ENCODE measurements around the gene CCDC182. TPM values are rescaled to one million over a fixed set of nuclear protein-coding genes. Genes with fewer than 3 reads are reported as not detected.

Gene CCDC182
- polyA plus RNA-seq (2013, experiment 1 of 2; ENCODE audit: insufficient read length): not detected
- not detected for polyA plus RNA-seq (2013, experiment 2 of 2; ENCODE audit: insufficient read length)

- DNase-seq: no peak
These were observed at the start of gene CCDC182 for GRCh38 chr17:57745242-57745641. Gene CCDC182, minus strand, starts transcription at chr17:57745299. Its CDS starts 27 bp downstream, at chr17:57745272.

DNA sequence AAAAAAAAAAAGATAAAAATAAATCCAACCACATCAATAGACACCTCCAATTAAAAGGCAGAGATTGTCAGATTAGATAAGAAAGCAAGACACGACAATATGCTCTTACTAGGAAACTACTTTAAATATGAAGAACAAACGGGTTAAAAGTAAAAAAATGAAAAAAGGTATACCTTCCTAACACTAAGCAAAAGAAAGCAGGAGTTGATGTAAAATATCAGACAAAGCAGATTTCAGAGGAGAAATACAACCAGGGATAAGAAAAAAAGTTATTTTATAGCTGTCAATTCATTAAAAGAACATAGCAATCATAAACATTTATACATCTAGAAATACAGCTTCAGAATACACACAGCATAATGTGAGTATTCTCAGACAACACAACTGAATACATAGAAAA is 49.7 kb upstream of the CCDC182 start:
- DNase-seq: no peak

- DNase-seq: no peak
These were observed 43.6 kb upstream of the CCDC182 start for GRCh38 chr17:57788725-57789124.

DNA sequence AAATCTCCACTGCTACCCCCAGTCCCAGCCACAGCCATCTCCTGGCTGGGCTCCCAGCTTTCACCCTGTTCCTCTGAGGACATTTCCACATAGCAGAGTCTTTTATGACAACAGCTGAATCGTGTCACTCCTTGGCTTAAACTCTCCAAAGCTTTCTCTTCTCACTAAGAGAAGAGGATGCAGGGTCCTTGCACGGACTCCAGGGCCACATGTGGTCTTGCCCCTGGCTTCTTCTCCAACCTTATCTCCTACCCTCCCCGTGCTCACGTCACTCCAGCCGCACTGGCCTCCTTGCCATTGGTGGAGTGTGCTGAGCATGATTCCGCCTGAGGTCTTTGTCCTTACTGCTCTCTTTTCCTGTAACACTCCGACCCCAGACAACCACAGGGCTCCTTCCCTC is 39.9 kb upstream of the CCDC182 start:
- no peak for DNase-seq

DNA sequence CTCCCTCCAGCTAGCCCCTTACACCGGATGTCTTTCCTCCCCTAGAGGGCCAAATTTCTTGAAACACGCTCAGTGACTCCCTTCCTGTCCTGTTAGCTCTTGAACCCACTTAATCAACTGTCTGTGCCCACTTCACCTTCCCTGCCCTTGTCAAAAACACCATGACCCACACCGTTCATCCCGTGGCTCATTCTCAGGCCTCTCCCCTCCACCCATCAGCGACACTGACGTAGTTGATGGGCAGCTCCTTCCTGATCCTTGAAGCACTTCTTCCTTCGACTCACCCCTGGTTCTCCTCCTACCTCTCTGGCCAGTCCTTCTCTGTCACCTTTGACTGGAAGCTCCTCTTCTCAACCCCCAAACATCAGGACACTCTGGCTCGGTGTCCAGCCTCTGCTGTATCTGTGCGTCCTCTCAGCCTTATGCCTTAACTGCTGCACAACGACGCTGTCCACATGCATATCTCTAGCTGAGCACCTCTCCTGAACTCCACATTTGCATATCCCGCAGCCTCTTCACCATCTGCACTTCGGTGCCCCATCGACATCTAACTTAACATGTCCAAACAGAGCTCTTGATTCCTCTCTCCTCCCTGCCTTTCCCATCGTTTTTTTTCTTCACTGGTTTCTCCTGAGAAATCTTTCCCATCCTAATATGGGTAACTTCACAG is 39.3 kb upstream of the CCDC182 start:
- no peak for DNase-seq

GRCh38 chr17:57783338-57783742 is 38.2 kb upstream of the CCDC182 start:
- DNase-seq: peak; percentile 52

- no peak for DNase-seq
These were observed 37.7 kb upstream of the CCDC182 start for GRCh38 chr17:57782647-57783337.

DNA sequence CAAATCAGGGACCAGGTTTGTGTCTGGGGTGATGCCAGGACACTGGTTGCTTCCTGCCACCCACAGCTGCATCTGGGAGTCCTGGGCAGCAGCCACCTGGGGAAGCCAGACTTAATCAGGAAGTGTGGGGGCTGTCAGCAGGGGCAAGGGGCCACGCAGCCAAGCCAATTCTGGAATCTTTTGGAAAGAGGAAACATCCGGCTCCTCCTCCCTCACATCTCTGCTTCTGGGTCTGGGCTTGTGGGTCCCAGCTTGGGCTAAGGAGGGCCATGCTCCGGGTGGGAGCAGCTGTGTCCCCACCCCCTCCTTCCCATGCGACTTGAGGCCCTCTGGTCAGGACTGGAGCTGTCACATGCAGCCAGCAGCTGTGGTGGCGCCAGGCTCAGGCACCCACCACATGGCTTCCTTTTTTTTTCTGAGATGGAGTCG is 37.0 kb upstream of the CCDC182 start:
- no peak for DNase-seq

GRCh38 chr17:57781386-57782061 is 36.4 kb upstream of the CCDC182 start:
- no peak for DNase-seq

- DNase-seq: no peak
These were observed 34.6 kb upstream of the CCDC182 start for GRCh38 chr17:57779706-57780105.

DNA sequence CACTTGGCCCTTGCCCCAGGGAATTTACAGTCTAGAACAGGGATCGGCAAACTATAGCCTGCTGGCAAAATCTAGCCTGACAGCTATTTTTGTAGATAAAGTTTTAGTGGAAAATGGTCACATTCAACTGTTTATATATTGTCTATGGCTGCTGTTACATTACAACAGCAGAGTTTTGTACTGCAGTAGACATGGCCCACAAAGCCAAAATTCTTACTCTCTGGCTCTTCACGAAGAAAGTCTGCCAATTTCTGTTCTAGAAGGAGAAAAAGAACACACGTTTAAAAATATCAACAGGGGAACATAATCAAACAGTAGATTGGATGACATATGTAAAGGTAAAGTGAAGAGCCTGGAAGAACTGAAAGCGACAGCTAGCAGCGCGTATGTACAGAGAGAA is 33.2 kb upstream of the CCDC182 start:
- DNase-seq: no peak

DNA sequence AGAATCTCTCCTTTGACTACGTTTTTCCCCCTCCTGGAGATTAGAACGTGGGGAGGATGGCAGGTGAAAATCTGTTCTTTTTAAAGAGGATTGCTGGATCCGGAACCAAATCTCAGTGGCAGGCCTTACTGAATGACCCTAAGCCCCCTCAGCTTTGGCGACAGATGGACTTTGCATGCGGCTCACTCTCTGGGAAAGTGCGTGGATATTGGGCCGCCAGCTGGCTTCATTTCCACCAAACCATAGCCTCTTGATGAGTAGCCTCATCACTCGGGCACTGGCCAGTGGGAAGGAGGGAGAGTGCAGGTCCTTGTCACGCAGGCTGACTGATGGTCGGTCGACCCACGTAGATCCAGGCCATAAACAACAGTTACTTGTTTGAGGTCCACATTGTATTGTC is 31.3 kb upstream of the CCDC182 start:
- no peak for DNase-seq

- no peak for DNase-seq
These were observed 29.8 kb upstream of the CCDC182 start for GRCh38 chr17:57774872-57775271.

GRCh38 chr17:57773557-57773956 is 28.5 kb upstream of the CCDC182 start:
- no peak for DNase-seq

- no peak for DNase-seq
These were observed 27.7 kb upstream of the CCDC182 start for GRCh38 chr17:57772774-57773173.

- no peak for DNase-seq
These were observed 22.5 kb upstream of the CCDC182 start for GRCh38 chr17:57767561-57767960.

DNA sequence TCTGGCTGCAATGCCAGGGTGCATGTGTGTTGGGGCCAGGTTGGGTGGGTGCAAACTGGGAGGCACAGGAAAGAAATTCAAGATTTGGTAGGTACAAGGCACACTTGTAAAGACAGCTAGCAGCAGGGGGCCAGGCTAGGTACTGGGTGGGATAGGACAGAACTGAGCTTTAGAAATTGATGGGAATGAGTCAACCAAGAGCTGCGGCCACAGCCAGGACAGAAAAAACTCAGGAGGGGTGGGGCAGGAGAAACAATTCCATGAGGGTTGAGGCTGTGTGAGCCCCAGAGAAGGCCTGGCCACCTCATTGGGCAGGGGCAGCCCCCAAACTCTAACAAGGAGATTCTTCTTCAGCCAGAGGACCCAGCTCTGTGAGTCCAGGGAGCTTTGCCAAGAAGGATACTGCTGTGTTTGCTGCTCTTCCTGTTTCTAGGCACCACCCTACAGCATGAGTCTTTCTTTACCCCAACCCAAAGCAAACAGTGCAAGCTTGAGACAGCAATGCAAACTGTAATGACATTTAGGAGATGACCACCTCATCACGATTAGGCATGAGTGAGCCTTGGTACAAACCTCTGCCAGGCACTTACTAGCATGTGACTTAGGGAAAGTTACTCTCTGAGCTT is 21.3 kb upstream of the CCDC182 start:
- no peak for DNase-seq

DNA sequence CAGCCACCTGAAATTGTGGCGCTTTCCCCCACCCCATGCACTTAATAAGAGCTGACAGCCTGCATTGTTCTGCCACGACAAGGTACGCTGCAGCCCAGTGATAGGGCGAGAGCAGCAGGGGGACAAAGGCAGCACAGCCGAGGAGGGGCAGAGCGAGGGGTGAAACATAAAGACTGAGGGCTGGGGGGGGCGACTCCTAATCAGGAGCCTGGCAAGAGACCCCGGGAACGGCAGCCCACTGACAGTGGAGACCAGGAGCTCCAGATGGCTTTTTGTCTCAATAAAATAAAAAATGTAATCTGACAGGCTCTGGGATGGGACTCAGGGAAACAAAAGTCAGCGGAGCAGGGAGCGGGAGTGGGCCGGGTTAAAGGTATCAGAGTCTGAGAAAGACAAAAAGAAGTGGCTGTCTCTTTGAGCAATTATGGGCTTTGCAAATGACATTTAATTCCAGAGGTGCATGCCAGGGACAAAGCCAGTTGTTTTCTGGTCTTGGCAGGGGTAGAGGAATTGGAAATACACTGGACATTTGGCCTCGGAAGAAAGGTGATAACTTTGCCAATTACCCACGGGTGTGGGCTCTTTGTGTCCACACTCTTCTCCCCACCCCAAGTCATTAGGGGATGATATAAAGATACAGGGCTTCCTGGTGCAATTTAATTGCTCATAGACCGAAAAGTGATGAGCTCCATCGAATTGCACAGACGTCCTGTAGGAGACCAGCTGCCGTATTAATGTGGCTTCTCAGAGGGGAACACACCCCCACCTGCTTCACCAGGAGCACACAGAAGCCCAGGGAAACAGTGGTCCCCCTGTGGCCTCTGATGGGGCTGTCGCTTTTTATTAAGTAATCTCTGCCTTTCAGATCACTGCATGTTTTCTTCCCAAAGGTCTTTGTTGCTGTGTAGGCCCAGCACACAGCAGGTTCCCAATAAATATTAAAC is 17.6 kb upstream of the CCDC182 start:
- no peak for DNase-seq

GRCh38 chr17:57761887-57762286 is 16.8 kb upstream of the CCDC182 start:
- DNase-seq: no peak

GRCh38 chr17:57760046-57760445 is 14.9 kb upstream of the CCDC182 start:
- no peak for DNase-seq

DNA sequence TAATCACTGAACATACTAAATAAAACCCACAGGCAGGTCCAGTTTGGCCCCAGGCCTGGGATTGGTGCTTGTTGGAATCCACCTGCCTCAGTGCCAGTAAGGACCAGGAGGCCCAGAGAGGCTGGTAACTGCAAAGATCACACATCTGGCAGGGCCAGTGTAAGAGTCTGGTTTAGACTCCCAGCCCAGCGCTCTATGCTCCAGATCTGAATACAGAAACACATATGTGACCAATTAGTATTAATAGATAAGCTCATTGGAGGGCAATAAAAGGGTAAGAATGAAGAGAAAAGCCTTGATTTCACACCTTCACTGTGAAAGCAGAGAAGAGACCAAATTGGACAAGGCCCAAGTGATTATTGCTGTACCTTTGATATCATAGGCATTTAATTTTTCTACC is 13.6 kb upstream of the CCDC182 start:
- DNase-seq: no peak

DNA sequence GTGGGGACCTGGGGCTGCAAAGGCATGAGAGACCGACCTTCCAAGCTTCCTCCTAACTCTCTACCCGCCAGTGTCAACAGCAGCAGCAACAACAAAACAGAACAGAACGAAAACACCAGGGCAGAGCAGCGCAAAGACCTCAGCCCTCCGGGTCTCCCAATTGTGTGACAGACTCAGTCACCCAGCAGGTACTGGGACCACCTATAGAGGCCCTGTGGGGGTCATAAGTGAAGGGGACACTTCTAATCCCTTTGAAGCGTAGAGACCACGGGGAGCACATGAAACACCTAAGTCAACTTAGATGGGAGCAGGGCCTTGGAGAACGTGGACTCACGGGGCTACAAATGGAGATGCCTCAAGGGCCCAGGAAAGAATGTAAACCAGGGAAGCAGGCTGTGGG is 12.6 kb upstream of the CCDC182 start:
- no peak for DNase-seq

All from fibroblast of skin of scalp (primary cell).